Loucy (cell line): Measurements from ENCODE around the gene ITGB7.

Source experiments
- H2AFZ ChIP-seq: fragments of 200-600 bp; sonication (generic); 2 replicates; pipeline ENCODE4 v1.6.0; 2016; ENCODE audit warnings: antibody characterized with exemption, mild to moderate bottlenecking, low read length, moderate library complexity
- H3F3A ChIP-seq: fragments of 200-600 bp; 2 replicates; pipeline ENCODE4 v1.6.0; 2016; ENCODE audit warnings: antibody characterized with exemption, low read depth, mild to moderate bottlenecking
- H3K27me3 ChIP-seq: fragments of 200-600 bp; sonication (generic); 2 replicates; pipeline ENCODE4 v1.6.1; 2014; ENCODE audit warnings: low read length, mild to moderate bottlenecking; ENCODE audit not compliant: insufficient read depth, poor library complexity, severe bottlenecking
- H3K36me3 ChIP-seq: fragments of 200-600 bp; sonication (generic); 2 replicates; pipeline ENCODE4 v1.6.1; 2016; ENCODE audit warnings: low read length; ENCODE audit not compliant: insufficient read depth
- H3K4me1 ChIP-seq: fragments of 200-600 bp; sonication (generic); 2 replicates; pipeline ENCODE4 v1.5.1; 2014; ENCODE audit warnings: low read length, mild to moderate bottlenecking; ENCODE audit not compliant: insufficient read depth, poor library complexity, severe bottlenecking
- H3K4me2 ChIP-seq: fragments of 200-600 bp; sonication (generic); 2 replicates; pipeline ENCODE4 v1.6.0; 2014; ENCODE audit warnings: antibody characterized with exemption, low read length, low read depth, mild to moderate bottlenecking; ENCODE audit not compliant: poor library complexity, severe bottlenecking
- H3K4me3 ChIP-seq: fragments of 200-600 bp; sonication (generic); 2 replicates; pipeline ENCODE4 v1.5.1; 2014; ENCODE audit warnings: low read length, mild to moderate bottlenecking, mixed read lengths; ENCODE audit not compliant: poor library complexity, severe bottlenecking
- H3K79me2 ChIP-seq: fragments of 200-600 bp; sonication (generic); 2 replicates; pipeline ENCODE4 v1.6.1; 2014; ENCODE audit warnings: low read length; ENCODE audit not compliant: insufficient read depth
- H3K9ac ChIP-seq: fragments of 200-600 bp; sonication (generic); 2 replicates; pipeline ENCODE4 v1.6.0; 2014; ENCODE audit warnings: mild to moderate bottlenecking, low read depth, low read length, moderate library complexity; ENCODE audit not compliant: poor library complexity, severe bottlenecking
- H3K9me2 ChIP-seq: fragments of 200-600 bp; sonication (generic); replicated peaks from 2 replicates; pipeline ENCODE4 v1.6.1; 2016; ENCODE audit warnings: low read depth, low read length, mixed read lengths
- H3K9me3 ChIP-seq: fragments of 200-600 bp; sonication (generic); 2 replicates; pipeline ENCODE4 v1.6.1; 2014; ENCODE audit warnings: mild to moderate bottlenecking, antibody characterized with exemption, low read length, low read depth; ENCODE audit not compliant: insufficient read depth
- H4K20me1 ChIP-seq: fragments of 200-600 bp; sonication (generic); 2 replicates; pipeline ENCODE4 v1.6.0; 2014; ENCODE audit warnings: antibody characterized with exemption, low read length, mild to moderate bottlenecking; ENCODE audit not compliant: insufficient read depth, poor library complexity, severe bottlenecking
- EZH2phosphoT487 ChIP-seq: fragments of 200-600 bp; IDR thresholded peaks from 2 replicates; pipeline ENCODE4 v1.6.1; 2018; ENCODE audit warnings: antibody characterized with exemption, mild to moderate bottlenecking, moderate library complexity, borderline replicate concordance
- TF ChIP-seq, protein P1 (sequence below): fragments of 200-600 bp; sonication (generic); conservative IDR thresholded peaks from 2 replicates; pipeline ENCODE4 v1.5.1; 2014; ENCODE audit warnings: mild to moderate bottlenecking, antibody characterized with exemption, low read length

Gene ITGB7

DNA sequence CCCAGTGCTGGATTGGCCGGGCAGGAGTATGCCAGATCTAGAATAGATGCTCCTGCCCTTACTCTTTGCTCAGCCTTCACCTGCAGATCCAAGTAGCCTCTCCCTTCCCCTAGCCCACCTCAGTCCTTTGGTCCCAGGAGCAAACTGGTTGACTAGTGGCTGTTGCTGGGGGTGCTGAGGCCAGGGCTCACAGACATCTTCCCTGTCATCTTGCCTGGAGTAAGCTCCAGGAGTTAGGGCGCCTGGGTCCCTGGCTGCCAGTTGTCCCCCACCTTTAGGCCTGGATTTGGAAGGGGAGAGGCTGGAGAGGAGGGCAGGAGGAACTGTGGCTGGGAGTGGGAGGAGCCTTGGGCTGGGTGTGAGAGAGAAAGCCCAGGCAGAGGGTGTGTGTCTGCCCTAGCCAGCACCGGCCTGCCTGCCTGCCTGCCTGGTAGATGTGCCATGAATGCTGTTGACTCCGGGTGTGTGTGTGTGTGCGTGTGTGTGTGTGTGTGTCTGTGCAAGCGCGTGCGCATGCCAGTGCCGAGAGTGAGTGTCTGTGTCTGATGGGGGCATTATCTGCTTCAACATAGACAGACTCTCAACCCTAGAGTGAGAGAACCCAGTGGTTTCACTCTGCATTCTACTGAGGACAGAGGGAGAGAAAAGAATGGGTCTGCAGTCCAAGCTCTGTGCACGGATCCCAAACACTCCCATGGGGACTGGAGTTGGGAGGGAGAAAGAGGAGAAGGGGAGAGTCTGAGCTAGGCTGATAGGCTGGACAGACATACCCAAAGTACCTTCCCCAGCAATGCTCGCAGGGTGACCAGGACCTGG lies 25.8 kb upstream of the ITGB7 start:
- Histone ChIP-seq H3F3A (no peaks in the 10 kb centered on the region; the same call in 1 of the 2 replicates), H3K9ac (no peak overlapping the region), H2AFZ (peak overlapping the region; percentile 85), H3K4me3 (peak overlapping the region; percentile 65), H4K20me1 (no peaks in the 10 kb centered on the region), H3K4me2 (peak overlapping the region; percentile 72), H3K79me2 (no peaks in the 10 kb centered on the region), H3K36me3 (no peaks in the 10 kb centered on the region), H3K4me1 (peaks cover 22% of the 10 kb centered on the region), H3K27me3 (no peaks in the 10 kb centered on the region), H3K9me3 (no peaks in the 10 kb centered on the region), H3K9me2 (no peaks in the 10 kb centered on the region)
- TF ChIP-seq, protein P1, sequence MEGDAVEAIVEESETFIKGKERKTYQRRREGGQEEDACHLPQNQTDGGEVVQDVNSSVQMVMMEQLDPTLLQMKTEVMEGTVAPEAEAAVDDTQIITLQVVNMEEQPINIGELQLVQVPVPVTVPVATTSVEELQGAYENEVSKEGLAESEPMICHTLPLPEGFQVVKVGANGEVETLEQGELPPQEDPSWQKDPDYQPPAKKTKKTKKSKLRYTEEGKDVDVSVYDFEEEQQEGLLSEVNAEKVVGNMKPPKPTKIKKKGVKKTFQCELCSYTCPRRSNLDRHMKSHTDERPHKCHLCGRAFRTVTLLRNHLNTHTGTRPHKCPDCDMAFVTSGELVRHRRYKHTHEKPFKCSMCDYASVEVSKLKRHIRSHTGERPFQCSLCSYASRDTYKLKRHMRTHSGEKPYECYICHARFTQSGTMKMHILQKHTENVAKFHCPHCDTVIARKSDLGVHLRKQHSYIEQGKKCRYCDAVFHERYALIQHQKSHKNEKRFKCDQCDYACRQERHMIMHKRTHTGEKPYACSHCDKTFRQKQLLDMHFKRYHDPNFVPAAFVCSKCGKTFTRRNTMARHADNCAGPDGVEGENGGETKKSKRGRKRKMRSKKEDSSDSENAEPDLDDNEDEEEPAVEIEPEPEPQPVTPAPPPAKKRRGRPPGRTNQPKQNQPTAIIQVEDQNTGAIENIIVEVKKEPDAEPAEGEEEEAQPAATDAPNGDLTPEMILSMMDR: no peak

GRCh38 chr12:53231921-53232645 lies 25.0 kb upstream of the ITGB7 start, which contains the start of gene RARG:
Gene RARG (minus strand): TSS chr12:53232209. CDS start chr12:53227545, 4,664 bp downstream.
- H3K9me3 ChIP-seq: no peaks in the 10 kb centered on the region
- H3K4me2 ChIP-seq: peak within 1 kb of the TSS; percentile 72
- H3K9me2 ChIP-seq: no peaks in the 10 kb centered on the region
- H3K4me1 ChIP-seq: peaks cover 22% of the 10 kb centered on the region
- H3K4me3 ChIP-seq: peak within 1 kb of the TSS; percentile 65
- no peak for TF ChIP-seq EZH2phosphoT487
- TF ChIP-seq, protein P1: no peak
- H3K79me2 ChIP-seq: no peaks in the 10 kb centered on the region
- H3F3A ChIP-seq: no peaks in the 10 kb centered on the region
- H3K36me3 ChIP-seq: no peaks in the 10 kb centered on the region
- H4K20me1 ChIP-seq: no peaks in the 10 kb centered on the region
- H2AFZ ChIP-seq: peak within 1 kb of the TSS; percentile 85
- H3K9ac ChIP-seq: no peak within 1 kb of the TSS
- H3K27me3 ChIP-seq: no peaks in the 10 kb centered on the region

DNA sequence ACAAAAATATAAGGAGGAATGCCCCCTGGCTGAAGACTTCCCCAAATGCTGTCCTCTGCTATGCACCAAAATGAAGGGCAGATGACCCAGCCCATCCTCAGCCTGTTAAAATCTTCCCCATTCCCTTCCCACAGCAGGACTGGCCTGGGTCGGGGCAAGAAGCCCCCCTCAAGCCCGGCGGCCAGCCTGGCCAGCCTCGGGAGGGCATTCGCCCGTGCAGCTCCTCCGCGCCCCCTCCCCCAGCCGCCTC lies 24.5 kb upstream of the ITGB7 start:
- H3K9me2 ChIP-seq: no peaks in the 10 kb centered on the region
- H3F3A ChIP-seq: no peaks in the 10 kb centered on the region
- H2AFZ ChIP-seq: no peak overlapping the region
- H4K20me1 ChIP-seq: no peaks in the 10 kb centered on the region
- no peak overlapping the region for H3K4me3 ChIP-seq
- H3K4me2 ChIP-seq: no peak overlapping the region
- H3K36me3 ChIP-seq: no peaks in the 10 kb centered on the region
- H3K9me3 ChIP-seq: no peaks in the 10 kb centered on the region
- no peak overlapping the region for H3K9ac ChIP-seq
- TF ChIP-seq, protein P1: no peak
- TF ChIP-seq EZH2phosphoT487: no peak
- peaks cover 20% of the 10 kb centered on the region for H3K4me1 ChIP-seq
- H3K79me2 ChIP-seq: no peaks in the 10 kb centered on the region
- no peaks in the 10 kb centered on the region for H3K27me3 ChIP-seq
